Measurements from ENCODE around the gene FFAR1.

DNA sequence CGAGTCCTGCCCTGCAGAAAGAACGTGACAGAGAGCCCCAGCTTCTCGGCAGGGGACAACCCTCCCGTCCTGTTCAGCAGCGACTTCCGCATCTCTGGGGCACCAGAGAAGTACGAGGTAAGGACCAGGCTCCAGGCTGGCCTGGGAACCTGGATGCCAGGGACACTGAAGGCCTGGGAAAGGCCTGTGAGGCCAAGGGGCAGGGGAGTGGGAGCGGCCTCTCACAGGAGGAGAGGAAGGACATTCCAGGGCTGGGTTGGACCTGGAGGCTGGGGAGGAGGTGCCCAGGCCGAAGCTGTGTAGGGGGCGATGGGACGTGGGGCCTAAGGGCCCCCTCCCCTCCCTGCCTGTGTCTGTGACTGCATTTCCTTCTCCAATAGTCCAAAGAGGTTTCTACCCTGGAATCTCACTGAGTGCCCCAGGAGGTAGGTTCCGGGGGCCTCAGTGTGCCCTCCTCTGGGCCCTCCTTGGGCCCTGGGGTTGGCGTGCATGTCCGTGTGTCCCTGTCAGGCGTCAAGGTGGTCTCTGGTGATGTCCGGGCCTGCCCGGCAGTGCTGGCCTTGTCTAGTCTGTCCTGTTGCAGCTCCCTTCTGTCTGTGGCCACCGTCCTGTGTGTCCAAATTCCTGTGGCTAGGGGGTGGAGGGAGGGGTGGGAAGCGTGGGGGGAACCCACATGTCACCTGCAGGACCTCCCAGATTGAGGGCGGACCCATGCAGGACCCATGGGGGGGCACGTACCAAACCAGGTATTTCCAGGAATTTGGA lies 35.6 kb upstream of the FFAR1 start:
- TF ChIP-seq POLR2AphosphoS5 (IDR thresholded peaks at IDR 0.05; ENCODE audit: low read depth, low read length) (no peak), GATA2 (CRISPR knock-in tag; IDR thresholded peaks at IDR 0.05) (no peak), SMC3 (IDR thresholded peaks at IDR 0.05; ENCODE audit: low read depth, low read length) (no peak), RAD21 (IDR thresholded peaks at IDR 0.05; ENCODE audit: low read length) (no peak), TCF12 (IDR thresholded peaks at IDR 0.05) (no peak), SIN3A (IDR thresholded peaks at IDR 0.05; ENCODE audit: borderline replicate concordance, low read depth, low read length) (no peak), EP300 (IDR thresholded peaks at IDR 0.05; ENCODE audit: borderline replicate concordance in 1 of 2, low read depth in 1 of 2, low read length in 1 of 2) (no peak)
- TF ChIP-seq, protein P1, sequence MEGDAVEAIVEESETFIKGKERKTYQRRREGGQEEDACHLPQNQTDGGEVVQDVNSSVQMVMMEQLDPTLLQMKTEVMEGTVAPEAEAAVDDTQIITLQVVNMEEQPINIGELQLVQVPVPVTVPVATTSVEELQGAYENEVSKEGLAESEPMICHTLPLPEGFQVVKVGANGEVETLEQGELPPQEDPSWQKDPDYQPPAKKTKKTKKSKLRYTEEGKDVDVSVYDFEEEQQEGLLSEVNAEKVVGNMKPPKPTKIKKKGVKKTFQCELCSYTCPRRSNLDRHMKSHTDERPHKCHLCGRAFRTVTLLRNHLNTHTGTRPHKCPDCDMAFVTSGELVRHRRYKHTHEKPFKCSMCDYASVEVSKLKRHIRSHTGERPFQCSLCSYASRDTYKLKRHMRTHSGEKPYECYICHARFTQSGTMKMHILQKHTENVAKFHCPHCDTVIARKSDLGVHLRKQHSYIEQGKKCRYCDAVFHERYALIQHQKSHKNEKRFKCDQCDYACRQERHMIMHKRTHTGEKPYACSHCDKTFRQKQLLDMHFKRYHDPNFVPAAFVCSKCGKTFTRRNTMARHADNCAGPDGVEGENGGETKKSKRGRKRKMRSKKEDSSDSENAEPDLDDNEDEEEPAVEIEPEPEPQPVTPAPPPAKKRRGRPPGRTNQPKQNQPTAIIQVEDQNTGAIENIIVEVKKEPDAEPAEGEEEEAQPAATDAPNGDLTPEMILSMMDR (IDR thresholded peaks at IDR 0.05): no peak

Measured in SK-N-SH (cell line).